Measurements from ENCODE around the gene MAN1B1.
"Not testable (repeated sequence)": the region's sequence is repeated elsewhere in the genome, so short reads cannot be mapped to it uniquely, and the experiment has no call there.

Gene MAN1B1

DNA sequence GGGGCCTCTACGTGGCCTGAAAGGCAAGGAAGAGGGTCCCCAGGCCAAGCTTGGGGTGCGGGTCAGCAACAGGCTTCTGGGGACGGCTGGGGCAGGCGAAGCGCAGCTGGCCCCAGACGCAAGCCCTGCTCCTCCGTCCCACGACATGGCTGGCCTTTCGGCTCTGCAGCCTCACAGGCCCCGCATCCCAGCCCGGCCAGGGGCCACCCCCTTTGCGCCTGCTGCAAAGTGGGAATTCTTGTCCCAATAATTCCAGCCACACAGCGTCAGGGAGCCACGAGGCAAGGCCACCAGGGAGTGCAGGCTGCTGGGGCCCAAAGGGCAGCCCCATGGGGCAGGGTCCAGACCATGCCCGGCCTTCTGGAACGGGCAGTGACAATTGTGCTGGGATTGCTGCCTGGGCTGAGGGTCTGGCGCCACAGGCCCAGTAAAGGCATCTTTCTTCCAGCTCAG lies 31.8 kb upstream of the MAN1B1 start:
- Histone ChIP-seq H3K9me3 (ENCODE audit: control insufficient read depth, insufficient read depth, low read length) (no peaks in the 10 kb centered on the region), H3K36me3 (ENCODE audit: control insufficient read depth, insufficient read depth, low read length) (no peaks in the 10 kb centered on the region), H3K4me3 (ENCODE audit: low read depth, low read length) (no peak overlapping the region), H3K27me3 (ENCODE audit: control insufficient read depth, insufficient read depth, low read length) (peaks cover 21% of the 10 kb centered on the region), H3K9ac (ENCODE audit: low read depth, low read length) (no peak overlapping the region), H3K4me1 (ENCODE audit: control insufficient read depth, insufficient read depth, low read length) (peaks cover 3% of the 10 kb centered on the region)

DNA sequence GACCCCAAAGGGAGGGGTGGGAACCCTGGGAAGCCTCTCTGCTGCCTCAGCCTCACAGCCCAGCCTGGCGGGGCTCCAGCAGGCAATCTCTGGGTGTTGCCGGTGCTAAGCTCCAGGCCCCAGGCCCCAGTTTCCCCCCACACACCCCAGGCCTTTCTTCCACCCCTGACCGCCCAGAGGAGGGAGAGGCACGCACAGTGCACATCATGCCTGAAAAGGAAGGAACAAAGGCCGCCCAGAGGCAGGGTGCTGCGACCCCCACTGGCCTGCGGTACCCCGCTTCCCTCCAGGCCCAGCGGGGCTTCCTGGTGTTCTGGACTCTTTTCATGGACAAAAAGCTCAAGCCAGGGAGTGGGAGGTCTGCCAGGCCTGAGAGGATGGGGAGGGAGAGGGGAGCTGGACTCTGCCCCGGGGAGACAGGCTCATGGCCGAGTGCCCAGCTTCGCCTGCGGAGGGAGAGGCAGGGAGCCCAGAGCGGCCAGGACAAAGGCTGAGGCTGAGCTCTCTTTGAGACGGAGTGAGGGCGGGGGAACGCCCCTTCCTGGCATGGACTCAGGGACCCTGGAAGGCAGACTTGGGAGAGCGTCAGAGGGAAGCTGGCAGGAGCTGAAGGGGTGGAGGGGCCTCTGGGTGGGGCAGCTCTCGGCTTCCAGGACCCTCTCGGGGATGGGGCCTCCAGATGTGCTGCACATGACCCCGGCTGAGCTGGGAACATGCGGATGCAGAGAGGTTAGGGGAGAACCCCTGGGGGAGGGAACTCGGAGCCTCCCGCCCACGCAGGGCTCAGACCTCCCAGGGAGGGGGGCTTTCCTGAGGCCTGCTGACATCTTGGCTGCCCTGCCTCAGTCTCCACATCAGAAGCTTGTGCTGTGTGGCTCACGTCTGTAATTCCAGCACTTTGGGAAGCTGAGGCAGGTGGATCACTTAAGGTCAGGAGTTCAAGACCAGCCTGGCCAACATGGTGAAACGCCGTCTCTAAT lies 31.1 kb upstream of the MAN1B1 start:
- H3K27me3 ChIP-seq (ENCODE audit: control insufficient read depth, insufficient read depth, low read length): peaks cover 21% of the 10 kb centered on the region
- no peak overlapping the region for H3K4me3 ChIP-seq (ENCODE audit: low read depth, low read length)
- H3K4me1 ChIP-seq (ENCODE audit: control insufficient read depth, insufficient read depth, low read length): peaks cover 3% of the 10 kb centered on the region
- H3K36me3 ChIP-seq (ENCODE audit: control insufficient read depth, insufficient read depth, low read length): no peaks in the 10 kb centered on the region
- H3K9me3 ChIP-seq (ENCODE audit: control insufficient read depth, insufficient read depth, low read length): no peaks in the 10 kb centered on the region
- H3K9ac ChIP-seq (ENCODE audit: low read depth, low read length): peak overlapping the region; percentile 24

DNA sequence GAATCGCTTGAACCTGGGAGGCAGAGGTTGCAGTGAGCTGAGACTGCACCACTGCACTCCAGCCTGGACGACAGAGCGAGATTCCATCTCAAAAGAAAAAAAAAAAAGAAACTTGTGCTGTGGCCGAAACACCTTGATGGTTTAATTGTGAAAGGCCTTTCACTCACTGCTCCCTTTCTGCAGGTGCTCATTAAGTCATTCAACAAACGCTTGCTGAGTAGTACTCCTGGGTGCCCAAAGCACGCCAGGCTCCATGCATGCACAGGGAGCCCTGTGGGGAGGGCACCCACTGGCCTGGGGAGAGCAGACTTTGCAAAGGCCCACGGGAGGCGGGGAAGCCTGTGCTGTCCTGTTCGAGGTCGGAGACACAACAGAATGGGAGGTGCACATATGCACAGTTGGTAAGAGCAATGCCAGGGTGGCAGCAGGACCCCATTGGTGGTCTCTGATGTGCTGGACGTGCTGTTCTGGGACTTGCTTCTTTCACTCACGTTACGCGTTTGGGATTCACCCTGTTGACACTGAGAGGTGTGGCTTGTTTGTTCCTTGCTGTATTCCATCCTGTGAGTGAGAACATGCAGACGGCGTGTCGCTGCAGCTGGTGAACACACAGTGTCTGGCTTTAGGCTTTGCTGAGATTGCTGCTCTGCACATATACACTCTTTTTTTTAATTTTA lies 29.9 kb upstream of the MAN1B1 start:
- H3K4me1 ChIP-seq (ENCODE audit: control insufficient read depth, insufficient read depth, low read length): peaks cover 3% of the 10 kb centered on the region
- H3K9me3 ChIP-seq (ENCODE audit: control insufficient read depth, insufficient read depth, low read length): no peaks in the 10 kb centered on the region
- peaks cover 21% of the 10 kb centered on the region for H3K27me3 ChIP-seq (ENCODE audit: control insufficient read depth, insufficient read depth, low read length)
- no peak overlapping the region for H3K4me3 ChIP-seq (ENCODE audit: low read depth, low read length)
- H3K9ac ChIP-seq (ENCODE audit: low read depth, low read length): no peak overlapping the region
- H3K36me3 ChIP-seq (ENCODE audit: control insufficient read depth, insufficient read depth, low read length): no peaks in the 10 kb centered on the region

DNA sequence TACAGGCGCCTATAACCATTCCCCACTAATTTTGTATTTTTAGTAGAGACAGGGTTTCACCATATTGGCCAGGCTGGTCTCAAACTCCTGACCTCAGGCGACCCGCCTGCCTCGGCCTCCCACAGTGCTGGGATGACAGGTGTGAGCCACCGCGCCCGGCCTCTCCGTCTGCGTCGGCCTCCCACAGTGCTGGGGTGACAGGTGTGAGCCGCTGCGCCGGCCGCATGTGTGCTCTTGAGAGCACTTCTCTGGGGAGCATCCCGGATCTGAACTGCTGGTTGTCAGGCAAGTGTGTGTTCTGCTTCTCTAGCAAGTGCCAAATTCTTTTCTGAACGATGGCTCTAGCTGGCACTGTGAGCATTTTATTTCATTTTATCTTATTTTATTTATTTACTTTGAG lies 29.2 kb upstream of the MAN1B1 start:
- no peak overlapping the region for H3K4me3 ChIP-seq (ENCODE audit: low read depth, low read length)
- H3K36me3 ChIP-seq (ENCODE audit: control insufficient read depth, insufficient read depth, low read length): no peaks in the 10 kb centered on the region
- H3K4me1 ChIP-seq (ENCODE audit: control insufficient read depth, insufficient read depth, low read length): peaks cover 3% of the 10 kb centered on the region
- no peaks in the 10 kb centered on the region for H3K9me3 ChIP-seq (ENCODE audit: control insufficient read depth, insufficient read depth, low read length)
- H3K27me3 ChIP-seq (ENCODE audit: control insufficient read depth, insufficient read depth, low read length): peaks cover 14% of the 10 kb centered on the region
- H3K9ac ChIP-seq (ENCODE audit: low read depth, low read length): no peak overlapping the region

DNA sequence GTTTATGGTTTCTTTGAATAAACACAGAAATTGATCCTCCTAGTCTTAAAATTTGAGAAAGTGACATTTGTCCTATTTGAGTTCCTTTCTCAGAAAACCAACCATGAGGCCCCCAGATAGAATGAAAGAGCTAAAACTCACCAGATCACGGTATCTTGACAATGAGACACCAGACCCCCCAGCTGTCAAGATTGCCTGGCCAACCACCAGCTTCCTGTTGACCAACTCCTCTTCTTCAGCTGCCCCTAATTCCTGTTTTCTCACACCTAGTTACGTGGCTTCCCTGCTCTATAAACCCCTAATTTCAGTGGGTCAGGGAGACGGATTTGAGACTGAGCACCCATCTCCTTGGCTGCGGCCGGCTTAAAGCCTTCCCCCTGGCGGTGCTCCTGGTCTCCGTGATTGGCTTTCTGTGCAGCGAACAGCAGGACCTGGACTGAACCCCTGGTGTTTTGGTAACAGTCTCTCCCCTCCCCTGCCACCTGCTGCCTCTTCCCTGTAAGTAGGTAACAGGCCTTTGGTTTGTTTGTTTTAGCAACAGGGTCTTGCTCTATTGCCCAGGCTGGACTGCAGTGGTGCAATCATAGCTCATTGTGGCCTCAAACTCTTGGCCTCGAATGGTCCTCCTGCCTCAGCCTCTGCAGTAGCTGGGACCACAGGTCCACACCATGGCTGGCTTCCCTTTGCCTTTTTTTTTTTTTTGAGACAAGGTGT lies 28.1 kb upstream of the MAN1B1 start:
- Histone ChIP-seq H3K9me3 (ENCODE audit: control insufficient read depth, insufficient read depth, low read length) (no peaks in the 10 kb centered on the region), H3K4me3 (ENCODE audit: low read depth, low read length) (no peak overlapping the region), H3K9ac (ENCODE audit: low read depth, low read length) (no peak overlapping the region), H3K27me3 (ENCODE audit: control insufficient read depth, insufficient read depth, low read length) (peaks cover 6% of the 10 kb centered on the region), H3K36me3 (ENCODE audit: control insufficient read depth, insufficient read depth, low read length) (no peaks in the 10 kb centered on the region), H3K4me1 (ENCODE audit: control insufficient read depth, insufficient read depth, low read length) (peaks cover 3% of the 10 kb centered on the region)

DNA sequence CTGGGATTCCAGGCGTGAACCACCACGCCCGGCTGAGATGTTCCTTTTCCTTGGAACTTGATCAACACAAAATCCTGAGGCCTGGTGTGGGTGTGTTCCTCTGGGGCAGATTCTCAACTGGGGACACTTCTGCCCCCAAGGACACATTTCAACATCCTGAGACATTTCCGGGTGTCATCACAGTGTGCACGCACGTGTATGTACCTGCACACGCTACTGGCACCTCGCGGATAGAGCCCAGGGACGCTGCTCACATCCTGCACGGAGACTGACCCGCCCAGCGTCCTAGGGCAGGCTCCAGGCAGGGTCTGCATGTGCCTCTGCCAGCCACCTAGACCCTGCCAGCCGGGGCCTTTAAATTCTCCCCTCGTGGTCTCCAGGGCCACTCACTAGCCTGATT lies 24.4 kb upstream of the MAN1B1 start:
- Histone ChIP-seq H3K9me3 (ENCODE audit: control insufficient read depth, insufficient read depth, low read length) (no peaks in the 10 kb centered on the region), H3K4me3 (ENCODE audit: low read depth, low read length) (no peak overlapping the region), H3K27me3 (ENCODE audit: control insufficient read depth, insufficient read depth, low read length) (no peaks in the 10 kb centered on the region), H3K9ac (ENCODE audit: low read depth, low read length) (no peak overlapping the region), H3K4me1 (ENCODE audit: control insufficient read depth, insufficient read depth, low read length) (no peaks in the 10 kb centered on the region), H3K36me3 (ENCODE audit: control insufficient read depth, insufficient read depth, low read length) (peaks cover 10% of the 10 kb centered on the region)

DNA sequence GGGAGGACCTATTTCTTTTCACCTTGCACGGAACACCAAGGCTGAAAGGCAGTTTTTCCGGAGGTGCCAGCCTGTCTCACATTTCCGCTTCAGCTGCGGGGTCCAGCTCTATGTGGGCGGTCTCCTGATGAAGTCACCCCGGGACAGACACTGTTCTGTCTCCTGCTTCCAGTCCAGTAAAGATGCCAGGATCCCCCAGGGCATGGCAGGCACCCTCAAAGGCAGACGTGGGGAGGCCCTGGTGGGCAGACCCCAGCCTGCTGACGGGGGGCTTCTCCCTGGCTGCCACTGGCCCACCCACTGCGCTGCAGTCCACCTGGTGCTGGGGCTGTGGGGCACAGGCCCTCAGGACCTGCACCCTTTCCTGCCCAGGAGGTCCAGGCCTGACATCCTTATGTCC lies 24.0 kb upstream of the MAN1B1 start:
- H3K27me3 ChIP-seq (ENCODE audit: control insufficient read depth, insufficient read depth, low read length); H3K9ac ChIP-seq (ENCODE audit: low read depth, low read length); H3K9me3 ChIP-seq (ENCODE audit: control insufficient read depth, insufficient read depth, low read length); H3K36me3 ChIP-seq (ENCODE audit: control insufficient read depth, insufficient read depth, low read length); H3K4me1 ChIP-seq (ENCODE audit: control insufficient read depth, insufficient read depth, low read length); H3K4me3 ChIP-seq (ENCODE audit: low read depth, low read length): not testable (repeated sequence)

DNA sequence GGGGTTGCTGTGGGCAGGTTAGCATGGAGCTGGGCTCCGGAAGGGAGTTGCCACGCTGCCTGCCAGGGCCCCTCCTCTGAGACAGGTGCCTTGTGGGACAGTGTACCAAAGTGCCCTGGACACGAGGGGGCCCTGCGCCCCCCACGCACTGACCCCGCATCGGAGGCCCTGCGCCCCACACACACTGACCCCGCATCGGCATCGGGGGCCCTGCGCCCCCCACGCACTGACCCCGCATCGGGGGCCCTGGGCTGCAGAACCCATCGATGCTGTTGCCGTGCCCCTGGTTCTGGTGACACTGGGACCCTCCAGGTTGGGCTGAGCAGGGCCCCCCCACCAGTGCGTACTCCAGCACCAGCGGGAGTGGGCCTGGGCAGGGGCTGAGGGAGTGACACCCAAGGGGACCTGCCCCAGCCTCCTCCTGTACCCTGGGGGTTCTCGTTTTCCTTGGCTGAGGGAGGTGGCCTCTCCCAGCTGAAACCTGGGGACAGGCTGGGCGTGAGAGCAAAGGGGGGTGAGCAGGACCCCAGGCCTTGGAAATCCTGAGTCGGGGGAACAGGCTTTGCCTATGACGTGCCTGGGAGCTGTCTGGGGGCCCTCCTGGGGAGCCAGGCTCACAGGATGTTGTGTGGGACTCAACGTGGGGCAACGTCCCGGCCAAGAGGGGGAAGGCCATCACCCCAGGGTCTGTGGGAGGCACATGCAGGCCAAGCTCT lies 23.3 kb upstream of the MAN1B1 start:
- Histone ChIP-seq H3K9ac (ENCODE audit: low read depth, low read length) (no peak overlapping the region), H3K4me3 (ENCODE audit: low read depth, low read length) (no peak overlapping the region), H3K4me1 (ENCODE audit: control insufficient read depth, insufficient read depth, low read length) (no peaks in the 10 kb centered on the region)

DNA sequence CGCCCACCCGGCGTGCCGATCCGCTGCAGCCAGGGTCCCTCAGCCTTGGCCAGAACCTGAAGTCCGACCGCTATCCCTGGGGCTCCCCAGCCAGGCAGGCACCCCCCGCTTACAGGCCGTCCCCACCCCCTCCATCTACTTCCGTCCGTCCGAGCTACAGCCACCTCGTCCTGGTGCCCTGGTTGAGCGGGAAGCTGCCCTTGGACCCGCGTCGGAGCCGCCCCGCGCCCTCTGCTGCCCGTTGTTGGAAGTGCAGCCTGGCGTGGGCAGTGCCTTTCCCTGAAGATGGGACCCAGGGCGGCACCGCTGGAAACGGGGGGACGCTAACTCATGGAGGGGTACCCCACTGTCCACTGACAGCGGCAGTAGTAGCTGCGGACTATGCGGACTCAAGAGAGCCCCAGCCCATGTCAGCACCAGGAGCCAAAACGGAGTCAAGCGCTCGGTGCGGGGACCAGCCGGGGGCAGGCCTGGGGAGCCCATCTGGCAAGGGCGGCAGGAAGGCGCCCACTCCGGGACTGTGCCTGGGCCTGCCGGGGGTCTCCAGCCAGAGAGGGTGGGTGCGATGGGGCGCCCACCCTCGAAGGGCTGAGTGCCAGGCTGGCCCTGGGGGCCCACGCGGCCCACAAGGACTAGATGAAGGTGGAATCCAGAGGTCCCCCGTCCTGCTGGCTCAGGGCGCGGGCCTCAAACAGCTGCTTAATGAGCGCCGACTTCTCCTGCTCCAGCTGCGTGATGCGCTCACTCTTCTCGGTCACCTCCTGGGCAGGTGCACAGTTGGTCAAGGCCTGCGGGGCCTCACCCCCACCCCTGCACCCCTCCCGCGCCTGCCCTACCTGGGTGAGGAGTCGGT lies 22.5 kb upstream of the MAN1B1 start:
- no peaks in the 10 kb centered on the region for H3K9me3 ChIP-seq (ENCODE audit: control insufficient read depth, insufficient read depth, low read length)
- H3K4me1 ChIP-seq (ENCODE audit: control insufficient read depth, insufficient read depth, low read length): no peaks in the 10 kb centered on the region
- H3K36me3 ChIP-seq (ENCODE audit: control insufficient read depth, insufficient read depth, low read length): peaks cover 10% of the 10 kb centered on the region
- no peak overlapping the region for H3K9ac ChIP-seq (ENCODE audit: low read depth, low read length)
- H3K4me3 ChIP-seq (ENCODE audit: low read depth, low read length): no peak overlapping the region
- peaks cover 4% of the 10 kb centered on the region for H3K27me3 ChIP-seq (ENCODE audit: control insufficient read depth, insufficient read depth, low read length)

More for the DNA sequence above, 23.3 kb upstream of the MAN1B1 start:
- peaks cover 10% of the 10 kb centered on the region for H3K36me3 ChIP-seq (ENCODE audit: control insufficient read depth, insufficient read depth, low read length)
- H3K9me3 ChIP-seq (ENCODE audit: control insufficient read depth, insufficient read depth, low read length): no peaks in the 10 kb centered on the region
- H3K27me3 ChIP-seq (ENCODE audit: control insufficient read depth, insufficient read depth, low read length): no peaks in the 10 kb centered on the region

DNA sequence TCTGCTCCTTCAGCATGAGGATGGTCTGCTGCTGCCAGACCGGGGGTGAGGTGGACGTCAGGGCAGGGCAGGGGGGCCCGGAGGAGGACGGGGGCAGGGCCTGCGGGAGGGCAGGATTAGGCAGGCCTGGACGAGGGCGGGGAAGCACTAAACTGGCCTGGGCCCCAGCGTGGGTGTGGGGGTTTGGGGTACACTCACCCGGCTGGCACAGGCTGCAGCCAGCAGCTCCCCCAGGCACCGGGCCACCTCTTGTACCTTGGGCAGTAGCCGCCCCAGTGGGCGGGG lies 22.0 kb upstream of the MAN1B1 start:
- Histone ChIP-seq H3K27me3 (ENCODE audit: control insufficient read depth, insufficient read depth, low read length) (peaks cover 7% of the 10 kb centered on the region), H3K9ac (ENCODE audit: low read depth, low read length) (no peak overlapping the region), H3K4me3 (ENCODE audit: low read depth, low read length) (no peak overlapping the region)

More for the DNA sequence above, 22.0 kb upstream of the MAN1B1 start:
- H3K36me3 ChIP-seq (ENCODE audit: control insufficient read depth, insufficient read depth, low read length): peaks cover 10% of the 10 kb centered on the region
- H3K4me1 ChIP-seq (ENCODE audit: control insufficient read depth, insufficient read depth, low read length): no peaks in the 10 kb centered on the region
- H3K9me3 ChIP-seq (ENCODE audit: control insufficient read depth, insufficient read depth, low read length): no peaks in the 10 kb centered on the region
